Fibroblast of lung (primary cell): ENCODE results near the gene UBTF.

ENCODE experiments used
- EZH2 ChIP-seq: IDR thresholded peaks from 2 replicates; pipeline ENCODE4 v1.5.1; 2012; ENCODE audit warnings: low read length, control low read depth, mild to moderate bottlenecking; ENCODE audit errors: missing control alignments
- TF ChIP-seq, protein P1 (sequence below), 2 donors: IDR thresholded peaks in 1 of 2; conservative IDR thresholded peaks in 1 of 2; 1 replicate in 1 of 2; 2 replicates in 1 of 2; pipeline ENCODE4 v1.5.1; 2011 to 2012; ENCODE audit warnings: low read length in 2 of 2, control low read depth in 1 of 2, inconsistent platforms in 1 of 2, low read depth in 1 of 2, mild to moderate bottlenecking in 1 of 2

DNA sequence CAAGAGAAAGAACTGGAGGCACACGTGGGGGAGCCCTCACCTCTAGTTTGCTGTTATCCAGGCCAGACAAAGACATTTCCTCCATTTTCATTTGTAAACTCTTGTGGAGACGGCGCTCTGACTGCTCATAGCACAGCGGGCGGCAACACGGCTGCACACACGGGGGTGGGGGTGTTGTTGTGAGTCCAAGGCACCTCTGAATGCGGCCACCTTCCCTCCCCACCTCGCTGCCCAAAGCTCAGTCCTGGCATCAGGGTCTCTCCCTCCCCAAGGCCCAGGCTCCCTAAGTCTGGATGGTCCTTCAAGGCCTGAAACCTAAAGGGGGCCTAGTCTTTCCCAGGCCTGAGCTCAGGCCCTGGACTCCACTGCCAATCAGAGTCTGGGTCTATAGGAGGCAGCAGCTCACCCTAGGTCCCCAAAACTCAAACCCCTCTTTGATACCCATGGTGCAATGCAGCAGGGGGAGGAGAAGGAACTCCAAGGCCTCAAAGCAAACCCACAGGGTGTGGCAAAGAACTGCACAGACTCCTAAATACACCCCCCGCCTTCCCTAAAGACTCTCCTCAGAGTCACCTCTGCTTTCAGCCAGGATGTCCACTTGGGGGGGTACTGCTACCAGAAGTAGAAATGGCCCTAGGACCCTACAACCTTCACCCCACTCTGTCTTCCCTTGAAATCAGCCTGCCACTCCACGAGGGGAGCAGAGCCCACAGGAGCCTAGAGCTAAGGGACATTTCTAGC is 21.3 kb downstream of the UBTF start:
- TF ChIP-seq, protein P1, sequence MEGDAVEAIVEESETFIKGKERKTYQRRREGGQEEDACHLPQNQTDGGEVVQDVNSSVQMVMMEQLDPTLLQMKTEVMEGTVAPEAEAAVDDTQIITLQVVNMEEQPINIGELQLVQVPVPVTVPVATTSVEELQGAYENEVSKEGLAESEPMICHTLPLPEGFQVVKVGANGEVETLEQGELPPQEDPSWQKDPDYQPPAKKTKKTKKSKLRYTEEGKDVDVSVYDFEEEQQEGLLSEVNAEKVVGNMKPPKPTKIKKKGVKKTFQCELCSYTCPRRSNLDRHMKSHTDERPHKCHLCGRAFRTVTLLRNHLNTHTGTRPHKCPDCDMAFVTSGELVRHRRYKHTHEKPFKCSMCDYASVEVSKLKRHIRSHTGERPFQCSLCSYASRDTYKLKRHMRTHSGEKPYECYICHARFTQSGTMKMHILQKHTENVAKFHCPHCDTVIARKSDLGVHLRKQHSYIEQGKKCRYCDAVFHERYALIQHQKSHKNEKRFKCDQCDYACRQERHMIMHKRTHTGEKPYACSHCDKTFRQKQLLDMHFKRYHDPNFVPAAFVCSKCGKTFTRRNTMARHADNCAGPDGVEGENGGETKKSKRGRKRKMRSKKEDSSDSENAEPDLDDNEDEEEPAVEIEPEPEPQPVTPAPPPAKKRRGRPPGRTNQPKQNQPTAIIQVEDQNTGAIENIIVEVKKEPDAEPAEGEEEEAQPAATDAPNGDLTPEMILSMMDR (conservative IDR thresholded peaks at IDR 0.05 in 1 of 2, IDR thresholded peaks at IDR 0.05 in 1 of 2; ENCODE audit: low read depth in 1 of 2, low read length in 2 of 2) = peak; percentile 16 to 23
- no peak for TF ChIP-seq EZH2
